Heart right ventricle (tissue), 16 donors: ENCODE measurements around the gene OSBPL9. TPM values are rescaled to one million over a fixed set of nuclear protein-coding genes. Genes with fewer than 3 reads are reported as not detected.

Experiments
- ATAC-seq, 8 donors: fragments of 200-7000 bp; cut with Tn5 transposase; one replicate each; pipeline ENCODE4 v1.9.1; 2020; ENCODE audit warnings: mild to moderate bottlenecking in 8 of 8, moderate library complexity in 8 of 8, moderate number of reproducible peaks in 1 of 8
- DNase-seq, 2 donors: peaks; one replicate each; pipeline ENCODE4 v3.0.0-alpha.2; 2020
- H3K27ac ChIP-seq, 10 donors: fragments of 200-600 bp; sonication (generic) in 2 of 10; one replicate each; pipeline versions ENCODE4 v1.5.0 to v1.8.0; 2020 to 2022; ENCODE audit warnings: mild to moderate bottlenecking in 3 of 10
- H3K27me3 ChIP-seq, 7 donors: fragments of 200-600 bp; one replicate each; pipeline ENCODE4 v1.8.0; 2021 to 2022; ENCODE audit warnings: mild to moderate bottlenecking in 2 of 7
- H3K36me3 ChIP-seq, 9 donors: fragments of 200-600 bp; sonication (generic) in 1 of 9; one replicate each; pipeline versions ENCODE4 v1.5.0 to v1.8.0; 2020 to 2022; ENCODE audit warnings: mild to moderate bottlenecking in 2 of 9
- H3K4me1 ChIP-seq, 9 donors: fragments of 200-600 bp; sonication (generic) in 1 of 9; one replicate each; pipeline versions ENCODE4 v1.5.0 to v1.8.0; 2020 to 2022; ENCODE audit warnings: mild to moderate bottlenecking in 4 of 9
- H3K4me3 ChIP-seq, 10 donors: fragments of 200-600 bp; sonication (generic) in 2 of 10; one replicate each; pipeline versions ENCODE4 v1.5.0 to v1.8.0; 2020 to 2022; ENCODE audit warnings: mild to moderate bottlenecking in 7 of 10, moderate library complexity in 2 of 10
- H3K9me3 ChIP-seq, 11 donors: fragments of 200-600 bp in 10 of 11; sonication (generic) in 2 of 11; one replicate each; pipeline versions ENCODE4 v1.5.0 to v1.8.0; 2013 to 2022; ENCODE audit warnings: mild to moderate bottlenecking in 2 of 11, control low read depth in 1 of 11, moderate library complexity in 1 of 11
- CTCF ChIP-seq, 9 donors: fragments of 200-600 bp; sonication (generic) in 2 of 9; IDR thresholded peaks; one replicate each; pipeline versions ENCODE4 v1.5.0 to v1.8.0; 2021 to 2022; ENCODE audit warnings: antibody characterized with exemption in 9 of 9, mild to moderate bottlenecking in 5 of 9, moderate library complexity in 1 of 9
- WGBS, 2 donors: extraction: QIAGEN DNeasy Blood & Tissue Kit; methylation state at CpG; one replicate each; pipeline ENCODE4 v1.1.7; 2013; ENCODE audit warnings: inconsistent platforms in 1 of 2; 5-methylcytosine and 5-hydroxymethylcytosine counted together
- intact Hi-C, 10 donors: fragments of 100-400 bp; cut with DNase I; formaldehyde crosslinking; loops; one replicate each; pipeline versions ENCODE4 v1.11.1 to v1.14.2; 2022
- polyA plus RNA-seq, 2 donors: library from polyadenylated mRNA; stranded (reverse); fragments of 200-250 nt; gene quantifications; one replicate each; pipeline ENCODE4 v1.2.3, GENCODE V29; 2013
- total RNA-seq, 10 donors: library from RNA; stranded (reverse); fragmentation: NEBNext Ultra II Directional in 3 of 10; extraction: Animal tissue kit (Norgen Biotek cat#: 25700) in 3 of 10; gene quantifications; one replicate each; pipeline versions ENCODE4 v1.2.1 to v1.2.4, GENCODE V29; 2021 to 2023
- donor health status: Arrhythmogenic right ventricular cardiomyopathy.
- donor health status: ischemic (EF 13 %, LVEDD 7.1; RV severe dilation, severe dysfunction).
- donor health status: healthy with polysubstance abuse.
- donor health status: DM: no; HTN: yes; CAD: no.
- donor health status: DM: no; HTN: no; CAD: no.
- donor health status: ischemic (EF 25% LVEDD 6.9; RV normal size, moderate dysfunction).
- donor health status: ischemic (EF 25% LVEDD 5.7; RV mildly dilated, moderate dysfunction).
- donor health status: healthy.
- donor health status: DM: yes; HTN: yes; CAD: no.
- donor health status: Ischemic cardiomyopathy.
- donor health status: ischemic (EF 35%, LVEDD 5.7; RV mildly dilated, moderate dysfunction).
- donor health status: nonischemic (EF 11% LVEDD 7.7; RV severe dilation, severe dysfunction).
- donor health status: DM: yes; HTN: yes; CAD: no.
- donor health status: PGD.
- donor health status: ischemic (EF 29% LVEDD 5.4; RV normal size, mild dysfunction).
- donor health status: nonischemic (EF 23%, LVEDD 6.1; RV moderate dilation, normal function).

Gene OSBPL9
- total and polyA plus RNA-seq, 12 donors, result 32.5 to 82.9 (median 55.6) TPM

DNA sequence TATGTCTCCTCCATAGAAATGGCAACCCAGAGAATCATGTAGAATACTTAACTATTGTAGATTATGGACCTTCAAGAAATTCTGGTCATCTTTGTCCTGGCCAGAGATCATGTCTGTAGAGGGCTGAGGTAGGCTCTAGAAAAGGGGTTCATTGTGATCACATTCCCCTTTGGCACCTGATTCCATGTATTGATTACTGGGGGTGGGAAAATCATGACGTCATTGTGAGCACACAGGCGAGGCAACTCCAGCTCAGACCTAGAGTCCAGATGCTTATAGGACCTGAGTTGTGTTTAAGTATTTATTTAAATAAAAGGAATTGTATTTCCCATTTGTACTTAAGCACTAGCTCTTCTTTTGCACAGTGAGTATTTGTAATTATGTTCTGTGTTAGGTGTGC is 93.1 kb downstream of the OSBPL9 start:
- Histone ChIP-seq H3K4me1 (peaks cover 0 to 15% (median 0%) of the 10 kb centered on the region in 9 donors), H3K27ac (no peak overlapping the region), H3K36me3 (peaks cover 0 to 11% (median 0%) of the 10 kb centered on the region in 9 donors), H3K27me3 (no peaks in the 10 kb centered on the region), H3K4me3 (no peak overlapping the region), H3K9me3 (no peaks in the 10 kb centered on the region)
- ATAC-seq (no peak), DNase-seq (no peak)
- 92 to 94% methylated on average over 2 of the region's 2 CpGs for WGBS, 2 donors
- TF ChIP-seq CTCF (IDR thresholded peaks at IDR 0.05), result no peak
- intact Hi-C loops, result no loop called here

DNA sequence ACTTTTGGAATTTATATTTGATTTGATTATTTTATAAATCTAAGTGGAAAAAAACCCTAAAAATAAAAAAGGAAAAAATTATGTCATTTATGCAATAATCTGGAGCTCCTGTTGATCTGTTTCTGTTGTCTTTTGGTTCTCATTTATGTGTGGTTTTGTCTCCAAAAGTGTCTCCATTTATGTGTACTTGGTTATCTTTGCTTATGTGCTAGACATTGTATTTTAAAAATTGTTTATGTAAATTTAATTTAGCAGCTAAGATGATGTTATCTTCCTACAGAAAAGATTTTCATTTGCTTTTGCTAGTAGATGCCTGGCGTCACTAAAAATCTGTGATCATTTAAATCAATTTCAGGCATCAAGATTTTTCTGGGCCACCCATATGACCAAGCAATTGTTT is 95.7 kb downstream of the OSBPL9 start:
- peaks cover 0 to 10% (median 0%) of the 10 kb centered on the region in 9 donors for H3K4me1 ChIP-seq
- no peak for ATAC-seq
- DNase-seq, result no peak
- H3K36me3 ChIP-seq, result peaks cover 0 to 13% (median 0%) of the 10 kb centered on the region in 9 donors
- intact Hi-C loops, result no loop called here
- no peaks in the 10 kb centered on the region for H3K27me3 ChIP-seq
- H3K4me3 ChIP-seq, result no peak overlapping the region
- WGBS, 2 donors, result 94 to 100% methylated on average over 1 of the region's 1 CpG
- H3K9me3 ChIP-seq, result no peaks in the 10 kb centered on the region
- no peak for TF ChIP-seq CTCF (IDR thresholded peaks at IDR 0.05)
- no peak overlapping the region for H3K27ac ChIP-seq

- H3K9me3 ChIP-seq, result no peaks in the 10 kb centered on the region
- intact Hi-C loops, result no loop called here
- no peak for TF ChIP-seq CTCF (IDR thresholded peaks at IDR 0.05)
- no peak for DNase-seq
- no peak overlapping the region for H3K27ac ChIP-seq
- WGBS, 2 donors, result 96% methylated on average over 8 of the region's 8 CpGs
- peaks cover 0 to 13% (median 0%) of the 10 kb centered on the region in 9 donors for H3K36me3 ChIP-seq
- H3K27me3 ChIP-seq, result no peaks in the 10 kb centered on the region
- no peak for ATAC-seq
- peaks cover 0 to 2% (median 0%) of the 10 kb centered on the region in 9 donors for H3K4me1 ChIP-seq
- H3K4me3 ChIP-seq, result no peak overlapping the region
Observed at GRCh38 chr1:51714374-51715019, 97.6 kb downstream of the OSBPL9 start.

- intact Hi-C loops, result no loop called here
- H3K27ac ChIP-seq, result no peak overlapping the region
- no peak for ATAC-seq
- no peak for TF ChIP-seq CTCF (IDR thresholded peaks at IDR 0.05)
- H3K27me3 ChIP-seq, result no peaks in the 10 kb centered on the region
- no peaks in the 10 kb centered on the region for H3K4me1 ChIP-seq
- H3K36me3 ChIP-seq, result peaks cover 0 to 13% (median 0%) of the 10 kb centered on the region in 9 donors
- no peak overlapping the region for H3K4me3 ChIP-seq
- DNase-seq, result no peak
- H3K9me3 ChIP-seq, result no peaks in the 10 kb centered on the region
- 98 to 99% methylated on average over 4 of the region's 4 CpGs for WGBS, 2 donors
Observed at GRCh38 chr1:51715369-51715768, 98.5 kb downstream of the OSBPL9 start.
